ENCODE measurements around the gene IDS. TPM values are rescaled to one million over a fixed set of nuclear protein-coding genes. Genes with fewer than 3 reads are reported as not detected.

The IDS gene
- total RNA-seq, 1 experiment from 2014 or later: 78.7 TPM

- CTCF ChIA-PET: interaction anchor here (0.6 kb wide), 2 partner anchors 29 to 397 kb away, joined by 3 read pairs; partner anchors contain the start of gene EOLA2
- ATAC-seq (peak; percentile 91), DNase-seq (ENCODE audit: low read depth, low spot score) (peak; percentile 93)
- H3K9me3 ChIP-seq (ENCODE audit: control insufficient read depth, insufficient read depth, low read depth, low read length): no peaks in the 10 kb centered on the region
- H3K27me3 ChIP-seq (ENCODE audit: control insufficient read depth, insufficient read depth, low read length): no peaks in the 10 kb centered on the region
- H3K4me1 ChIP-seq (ENCODE audit: control insufficient read depth, insufficient read depth, low read length): peaks cover 5% of the 10 kb centered on the region
- in situ Hi-C loops (cut with HindIII; ENCODE audit: low pct_unique_long_range_greater_than_20kb, low sequenced_read_pairs) (no loop called here), intact Hi-C loops (cut with micrococcal nuclease; ENCODE audit: unreplicated experiment) (no loop called here)
- H3K36me3 ChIP-seq (ENCODE audit: control insufficient read depth, insufficient read depth, low read length): no peaks in the 10 kb centered on the region
- peak; percentile 50 for TF ChIP-seq POLR2AphosphoS5 (IDR thresholded peaks at IDR 0.05; ENCODE audit: low read depth, low read length)
- 0 out of 2 replicates have a peak, but pooled peaks have one; percentile 82 for TF ChIP-seq SIN3A (IDR thresholded peaks at IDR 0.05; ENCODE audit: borderline replicate concordance, insufficient read depth, low read depth, low read length)
- TF ChIP-seq TCF7L2 (IDR thresholded peaks at IDR 0.05; ENCODE audit: low read depth, low read length): no peak
- no TSS peak for BruUV-seq (replicated peaks)
- H3K4me3 ChIP-seq (ENCODE audit: low read depth in 2 of 2, low read length in 2 of 2): peak within 1 kb of the TSS; percentile 90 to 97
- POLR2A ChIA-PET: no interaction called here
- H3K27ac ChIP-seq (ENCODE audit: low read length): peak within 1 kb of the TSS; percentile 94
Measured at GRCh38 chrX:149540621-149541520, 35.8 kb upstream of the IDS start, which contains the start of gene EOLA1. Gene EOLA1 (plus strand): TSS chrX:149541012. CDS start chrX:149545631, 4,619 bp downstream.

- in situ Hi-C loops (cut with HindIII; ENCODE audit: low pct_unique_long_range_greater_than_20kb, low sequenced_read_pairs) (no loop called here), intact Hi-C loops (cut with micrococcal nuclease; ENCODE audit: unreplicated experiment) (no loop called here)
- DNase-seq (ENCODE audit: low read depth, low spot score) (no peak), ATAC-seq (peak; percentile 64)
- peaks cover 5% of the 10 kb centered on the region for H3K4me1 ChIP-seq (ENCODE audit: control insufficient read depth, insufficient read depth, low read length)
- peak overlapping the region; percentile 90 to 97 for H3K4me3 ChIP-seq (ENCODE audit: low read depth in 2 of 2, low read length in 2 of 2)
- no peaks in the 10 kb centered on the region for H3K9me3 ChIP-seq (ENCODE audit: control insufficient read depth, insufficient read depth, low read depth, low read length)
- POLR2A ChIA-PET: interaction anchor here (0.9 kb wide), 1 partner anchor 44 kb away, joined by 8 read pairs; no protein-coding TSS in a partner anchor
- H3K36me3 ChIP-seq (ENCODE audit: control insufficient read depth, insufficient read depth, low read length): no peaks in the 10 kb centered on the region
- TF ChIP-seq POLR2AphosphoS5 (IDR thresholded peaks at IDR 0.05; ENCODE audit: low read depth, low read length): no peak
- no peak for TF ChIP-seq REST (IDR thresholded peaks at IDR 0.05; ENCODE audit: insufficient read depth in 1 of 2, low read depth in 2 of 2, low read length in 1 of 2)
- no peak for TF ChIP-seq TCF7L2 (IDR thresholded peaks at IDR 0.05; ENCODE audit: low read depth, low read length)
- TF ChIP-seq CTCF (IDR thresholded peaks at IDR 0.05): no peak
- TF ChIP-seq SIN3A (IDR thresholded peaks at IDR 0.05; ENCODE audit: borderline replicate concordance, insufficient read depth, low read depth, low read length): no peak
- CTCF ChIA-PET: interaction anchor here (0.6 kb wide), 1 partner anchor 28 kb away, joined by 3 read pairs; no protein-coding TSS in a partner anchor
- no TSS peak for BruUV-seq (replicated peaks)
- no peaks in the 10 kb centered on the region for H3K27me3 ChIP-seq (ENCODE audit: control insufficient read depth, insufficient read depth, low read length)
- peak overlapping the region; percentile 94 for H3K27ac ChIP-seq (ENCODE audit: low read length)
Measured at GRCh38 chrX:149540131-149540620, 35.1 kb upstream of the IDS start.

All from Panc1 (cell line).